OCI-LY7 (cell line): Measurements from ENCODE around the gene CENPVL3.

Experiments used
- CTCF ChIP-seq: fragments of 200-600 bp; sonication (generic); conservative IDR thresholded peaks from 2 replicates; pipeline ENCODE4 v1.5.1; 2014; ENCODE audit warnings: mild to moderate bottlenecking, antibody characterized with exemption, low read length, moderate library complexity, mixed read lengths
- EZH2phosphoT487 ChIP-seq: fragments of 200-600 bp; sonication (generic); IDR thresholded peaks from 2 replicates; pipeline ENCODE4 v1.6.1; 2018; ENCODE audit warnings: low read depth, borderline replicate concordance, mild to moderate bottlenecking, mixed run types, antibody characterized with exemption, low read length, moderate library complexity, mixed read lengths

GRCh38 chrX:51598899-51599298, 19.8 kb downstream of the CENPVL3 start:
- TF ChIP-seq CTCF = no peak
- TF ChIP-seq EZH2phosphoT487 = no peak
